22Rv1 (cell line): Measurements from ENCODE around the gene HOXB1.

Experiments
- CTCF ChIP-seq: fragments of 450-650 bp; IDR thresholded peaks from 2 replicates; pipeline ENCODE4 v1.5.1; 2017; ENCODE audit warnings: mild to moderate bottlenecking
- ZFX ChIP-seq: fragments of 450-650 bp; IDR thresholded peaks from 2 replicates; pipeline ENCODE4 v1.6.1; 2017; ENCODE audit warnings: antibody characterized with exemption, borderline replicate concordance

GRCh38 chr17:48543854-48544348 lies 13.1 kb upstream of the HOXB1 start:
- TF ChIP-seq CTCF = no peak
- TF ChIP-seq ZFX = no peak
